HG03575 (cell line): ENCODE measurements around the gene COP1.
"Not testable (repeated sequence)": the region's sequence is repeated elsewhere in the genome, so short reads cannot be mapped to it uniquely, and the experiment has no call there.

Experiments
- ATAC-seq: cut with Tn5 transposase; IDR thresholded peaks from one replicate; pipeline ENCODE4 v1.9.1; 2021; ENCODE audit not compliant: unreplicated experiment, insufficient number of reproducible peaks, low FRiP score; ENCODE audit errors: extremely low read depth

COP1 gene

DNA sequence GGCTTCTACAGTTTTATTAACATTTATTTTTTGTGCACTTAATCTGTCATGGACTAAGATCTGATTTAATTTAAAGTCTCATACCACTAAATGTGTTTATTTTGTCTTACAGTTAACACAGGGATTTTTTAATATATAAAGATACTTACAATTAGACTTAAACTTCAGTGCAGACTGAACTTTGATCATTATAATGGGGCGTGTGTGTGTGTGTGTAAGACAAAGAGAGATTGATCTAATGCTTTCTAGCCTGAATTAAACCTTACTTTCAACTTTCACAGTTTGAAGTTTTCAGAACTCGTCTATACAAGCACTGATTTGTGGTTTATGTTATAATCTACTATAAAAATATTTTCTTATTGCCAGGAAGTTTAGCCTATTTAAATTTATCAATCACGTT, 150.8 kb downstream of the COP1 start:
- no peak for ATAC-seq

DNA sequence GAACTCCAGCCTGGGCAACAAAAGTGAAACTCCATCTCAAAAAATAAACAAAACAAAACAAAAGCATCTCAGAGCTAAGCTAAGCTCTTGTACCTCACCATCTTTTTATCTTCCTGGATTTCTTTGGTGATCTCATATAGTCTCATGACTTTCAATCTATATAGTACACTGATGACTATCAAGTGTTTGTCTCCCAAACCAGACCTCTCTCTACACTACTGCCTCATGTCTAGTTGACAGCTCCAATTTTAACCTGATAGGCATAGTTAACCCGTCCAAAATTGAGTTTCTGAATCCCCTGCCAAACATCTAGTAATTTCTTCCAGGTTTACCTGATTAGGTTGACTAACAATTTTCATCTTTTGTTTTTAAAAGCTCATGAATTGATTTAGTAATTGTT, 151.7 kb downstream of the COP1 start:
- no peak for ATAC-seq

- no peak for ATAC-seq
Observed at GRCh38 chr1:176051902-176052518, 155.1 kb downstream of the COP1 start.

DNA sequence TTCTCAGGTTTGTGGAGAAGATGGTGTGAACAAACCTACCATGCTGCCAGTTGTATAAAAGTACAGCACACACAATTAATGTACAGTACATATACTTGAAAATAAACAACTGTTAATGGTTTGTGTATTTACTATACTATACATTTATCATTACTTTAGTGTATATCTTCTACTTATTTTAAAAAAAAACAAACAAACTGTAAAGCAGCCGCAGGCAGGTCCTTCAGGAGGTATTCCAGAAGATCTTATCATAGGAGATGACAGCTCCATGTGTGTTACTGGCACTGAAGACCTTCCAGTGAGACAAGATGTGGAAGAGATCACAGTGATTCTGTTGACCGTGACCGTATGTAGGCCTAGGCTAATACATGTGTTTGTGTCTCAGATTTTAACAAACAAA, 155.7 kb downstream of the COP1 start:
- ATAC-seq, result no peak

- ATAC-seq, result no peak
Observed at GRCh38 chr1:176049582-176049981, 157.5 kb downstream of the COP1 start.

DNA sequence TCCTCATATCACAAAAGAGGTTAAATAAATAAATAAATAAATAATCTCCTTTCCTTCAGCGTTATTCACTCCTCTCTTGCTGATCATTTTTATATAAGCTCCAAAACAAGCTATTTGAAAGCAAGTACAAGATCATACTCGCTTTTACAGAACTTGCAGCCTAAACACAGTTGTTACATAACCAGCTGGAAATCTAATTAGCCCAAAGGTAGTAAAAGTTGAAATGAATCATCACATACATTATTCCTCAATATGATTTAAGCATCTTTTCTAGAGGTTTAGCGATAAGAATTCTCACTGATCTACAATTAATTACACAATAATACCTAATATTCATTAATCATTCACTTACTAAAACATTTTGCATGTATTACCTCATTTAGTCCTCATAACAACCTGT, 160.2 kb downstream of the COP1 start:
- ATAC-seq, result no peak

DNA sequence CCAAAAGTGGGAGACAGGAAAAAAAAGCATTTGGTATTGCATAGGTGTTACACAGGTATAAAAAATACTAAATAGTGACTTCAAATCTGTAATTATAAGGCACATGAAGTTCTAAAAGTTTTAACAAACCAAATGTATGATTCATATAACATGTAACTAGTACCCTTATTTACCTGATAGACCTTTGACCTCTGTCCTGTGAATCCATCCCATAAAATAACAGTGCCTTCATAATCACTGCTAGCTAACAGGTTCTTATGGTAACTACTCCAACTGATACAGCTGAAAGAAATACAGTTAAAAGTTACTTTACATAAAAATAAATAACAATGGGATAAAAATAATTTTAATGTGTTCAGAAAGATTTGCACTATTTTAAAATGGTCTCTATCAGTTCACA, 163.5 kb downstream of the COP1 start:
- ATAC-seq, result no peak

DNA sequence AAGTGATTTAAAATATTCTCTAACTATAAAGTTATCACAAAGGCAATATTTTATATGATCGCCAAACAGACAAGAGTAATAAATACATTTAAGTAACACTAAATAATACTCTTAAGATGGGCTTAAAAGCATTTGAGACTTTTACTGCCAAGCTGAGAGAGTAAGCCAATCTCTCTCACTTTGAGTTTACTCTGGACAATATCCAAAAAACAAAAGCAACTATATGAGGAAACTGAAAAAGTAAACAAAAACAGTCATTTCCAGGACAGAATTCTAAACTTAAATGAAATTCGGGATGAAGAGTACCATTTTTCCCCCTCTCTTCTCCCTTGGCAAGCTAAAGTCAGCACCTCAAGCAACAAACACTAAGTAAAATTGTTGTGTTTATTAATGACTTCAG, 173.2 kb downstream of the COP1 start:
- no peak for ATAC-seq

GRCh38 chr1:176033474-176033873, 173.6 kb downstream of the COP1 start:
- no peak for ATAC-seq

GRCh38 chr1:176032040-176032645, 174.9 kb downstream of the COP1 start:
- ATAC-seq, result no peak

- ATAC-seq, result no peak
Observed at GRCh38 chr1:176029609-176030008, 177.5 kb downstream of the COP1 start.

- no peak for ATAC-seq
Observed at GRCh38 chr1:176029155-176029554, 177.9 kb downstream of the COP1 start.

DNA sequence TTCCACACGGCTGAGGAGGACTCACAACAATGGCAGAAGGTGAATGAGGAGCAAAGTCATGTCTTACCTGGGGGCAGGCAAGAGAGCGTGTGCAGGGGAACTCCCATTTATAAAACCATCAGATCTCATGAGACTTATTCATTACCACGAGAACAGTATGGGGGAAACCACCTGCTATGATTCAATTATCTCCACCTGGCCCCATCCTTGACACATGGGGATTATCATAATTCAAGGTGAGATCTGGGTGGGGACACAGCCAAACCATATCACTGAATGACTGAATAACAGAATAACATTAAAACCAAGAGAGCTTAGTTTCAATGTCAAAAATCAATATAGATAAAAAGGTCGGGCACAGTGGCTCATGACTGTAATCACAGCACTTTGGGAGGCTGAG, 179.2 kb downstream of the COP1 start:
- not testable (repeated sequence) for ATAC-seq

DNA sequence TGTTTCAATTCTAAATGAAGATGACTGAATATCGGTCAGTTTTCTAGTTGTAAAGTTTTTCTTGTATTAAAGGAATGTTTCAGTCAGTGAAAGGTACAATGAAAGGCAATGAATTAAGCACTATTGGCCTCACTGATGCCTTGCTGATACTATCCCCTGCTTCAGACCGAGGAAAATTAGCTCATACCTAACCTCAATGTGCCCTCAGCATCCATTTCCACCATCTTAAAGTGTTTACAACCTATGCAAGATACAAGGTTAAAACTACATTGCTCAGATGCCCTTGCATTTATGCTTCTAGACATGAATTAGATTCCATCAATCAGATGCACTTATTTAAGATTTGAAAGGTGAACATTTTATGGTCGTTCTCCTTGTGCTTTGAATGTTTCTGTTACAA, 184.5 kb downstream of the COP1 start:
- ATAC-seq, result no peak

GRCh38 chr1:176017722-176018121, 189.4 kb downstream of the COP1 start:
- no peak for ATAC-seq

DNA sequence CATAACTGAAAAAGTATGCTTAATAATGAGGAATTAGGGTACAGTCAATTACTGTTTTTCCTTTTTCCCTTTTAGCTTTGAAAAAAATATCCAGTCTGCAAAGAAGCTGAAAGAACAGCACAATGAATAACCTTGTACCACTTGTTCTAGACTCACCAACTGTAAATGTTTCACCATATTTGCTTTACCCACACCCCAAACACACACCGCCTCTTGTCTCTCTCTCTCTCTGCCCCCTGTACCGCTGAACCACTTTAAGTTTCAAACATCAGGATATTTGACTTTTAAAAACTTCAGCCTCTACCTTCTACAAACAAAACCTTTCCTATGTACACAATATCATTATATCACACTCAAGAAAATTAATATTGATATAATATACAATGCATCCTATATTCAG, 197.1 kb downstream of the COP1 start:
- no peak for ATAC-seq

GRCh38 chr1:176007756-176008389, 199.2 kb downstream of the COP1 start:
- not testable (repeated sequence) for ATAC-seq

- not testable (repeated sequence) for ATAC-seq
Observed at GRCh38 chr1:175994660-175995059, 212.4 kb downstream of the COP1 start.

- ATAC-seq, result not testable (repeated sequence)
Observed at GRCh38 chr1:175992825-175993224, 214.3 kb downstream of the COP1 start.

DNA sequence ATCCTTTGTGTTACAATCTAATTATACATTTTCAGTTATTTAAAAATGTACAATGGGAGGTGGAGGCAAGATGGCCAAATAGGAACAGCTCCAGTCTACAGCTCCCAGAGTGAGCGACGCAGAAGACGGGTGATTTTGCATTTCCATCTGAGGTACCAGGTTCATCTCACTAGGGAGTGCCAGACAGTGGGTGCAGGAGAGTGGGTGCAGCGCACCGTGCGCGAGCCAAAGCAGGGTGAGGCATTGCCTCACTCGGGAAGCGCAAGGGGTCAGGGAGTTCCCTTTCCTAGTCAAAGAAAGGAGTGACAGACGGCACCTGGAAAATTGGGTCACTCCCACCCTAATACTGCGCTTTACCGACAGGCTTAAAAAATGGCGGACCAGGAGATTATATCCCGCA, 214.9 kb downstream of the COP1 start:
- ATAC-seq, result not testable (repeated sequence)

DNA sequence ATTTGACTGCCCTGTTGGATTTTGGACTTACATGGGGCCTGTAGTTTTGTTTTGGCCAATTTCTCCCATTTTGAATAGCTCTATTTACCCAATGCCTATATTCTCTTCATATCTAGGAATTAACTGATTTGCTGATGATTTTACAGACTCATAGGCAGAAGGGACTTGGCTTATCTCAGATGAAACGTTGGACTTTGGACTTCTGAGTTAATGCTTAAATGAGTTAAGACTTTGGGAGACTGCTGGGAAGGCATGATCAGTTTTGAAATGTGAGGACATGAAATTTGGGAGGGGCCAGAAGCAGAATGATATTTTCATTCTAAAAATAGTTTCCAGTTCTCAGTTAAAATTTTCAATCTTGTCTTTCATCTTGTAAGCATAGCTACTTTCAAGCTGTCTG, 222.3 kb downstream of the COP1 start:
- no peak for ATAC-seq
